Activated CD8-positive, alpha-beta memory T cell treated with anti-CD3 and anti-CD28 coated beads, Interleukin-2, amount 10 ng/mL, durations not matched to agents 7 days and 5 days (primary cell): ENCODE data around the gene KLRD1. TPM values are rescaled to one million over a fixed set of nuclear protein-coding genes. Genes with fewer than 3 reads are reported as not detected.
"Not testable (repeated sequence)": the region's sequence is repeated elsewhere in the genome, so short reads cannot be mapped to it uniquely, and the experiment has no call there.

ENCODE experiments used
- ATAC-seq: fragments of 150-1000 bp; cut with Tn5 transposase; one replicate; pipeline ENCODE4 v1.10.0; 2021; ENCODE audit warnings: moderate library complexity
- CTCF ChIA-PET: fragments of 350-600 bp; sonication (Branson Sonifier 250); formaldehyde crosslinking; loops from one replicate; lab custom pipeline; 2021; ENCODE audit warnings: antibody characterized with exemption; lab: Charles Lee
- DNase-seq: peaks from one replicate; pipeline ENCODE4 v3.0.0-alpha.2; 2020
- H3K27ac Mint-ChIP-seq: one replicate; pipeline ENCODE4 v1.8.0; 2021; ENCODE audit warnings: mild to moderate bottlenecking, mixed read lengths
- H3K27me3 Mint-ChIP-seq: one replicate; pipeline ENCODE4 v1.8.0; 2021; ENCODE audit warnings: mixed read lengths
- H3K36me3 Mint-ChIP-seq: one replicate; pipeline ENCODE4 v1.8.0; 2021; ENCODE audit warnings: mild to moderate bottlenecking, mixed read lengths
- H3K4me1 Mint-ChIP-seq: one replicate; pipeline ENCODE4 v1.8.0; 2021; ENCODE audit warnings: mixed read lengths
- H3K4me3 Mint-ChIP-seq: one replicate; pipeline ENCODE4 v1.8.0; 2021; ENCODE audit warnings: mild to moderate bottlenecking, moderate library complexity, mixed read lengths
- H3K9me3 Mint-ChIP-seq: one replicate; pipeline ENCODE4 v1.8.0; 2022; ENCODE audit warnings: low read depth, mixed read lengths
- total RNA-seq, 2 experiments: library from RNA; stranded (reverse); gene quantifications; one replicate each; pipeline ENCODE4 v1.2.3, GENCODE V29; 2021

The KLRD1 gene
- total RNA-seq, 2 experiments from 2014 or later: 60.0 to 95.9 TPM

GRCh38 chr12:10364815-10365622 is 57.3 kb downstream of the KLRD1 start:
- H3K36me3 Mint-ChIP-seq: peaks cover 48% of the 10 kb centered on the region
- ATAC-seq (peak; percentile 68), DNase-seq (peak; percentile 85)
- H3K4me3 Mint-ChIP-seq: no peak overlapping the region
- peaks cover 4% of the 10 kb centered on the region for H3K9me3 Mint-ChIP-seq
- H3K27ac Mint-ChIP-seq: no peak overlapping the region
- no peaks in the 10 kb centered on the region for H3K27me3 Mint-ChIP-seq
- CTCF ChIA-PET: interaction anchor here (0.9 to 4.6 kb wide), 12 partner anchors 12 to 212 kb away, joined by 3 to 24 read pairs (median 5); no protein-coding TSS in a partner anchor
- H3K4me1 Mint-ChIP-seq: peaks cover 38% of the 10 kb centered on the region

- H3K36me3 Mint-ChIP-seq: peaks cover 50% of the 10 kb centered on the region
- no peak for ATAC-seq
- CTCF ChIA-PET: interaction anchor here (0.9 to 4.6 kb wide), 22 partner anchors 9 to 212 kb away, joined by 3 to 24 read pairs (median 6); no protein-coding TSS in a partner anchor
Measured at GRCh38 chr12:10365696-10366405, 58.2 kb downstream of the KLRD1 start.

GRCh38 chr12:10366875-10367274 is 59.2 kb downstream of the KLRD1 start:
- Mint-ChIP-seq H3K9me3 (peaks cover 4% of the 10 kb centered on the region), H3K36me3 (peaks cover 53% of the 10 kb centered on the region), H3K4me3 (no peak overlapping the region), H3K27ac (no peak overlapping the region), H3K27me3 (no peaks in the 10 kb centered on the region), H3K4me1 (peaks cover 43% of the 10 kb centered on the region)
- DNase-seq (no peak), ATAC-seq (no peak)
- CTCF ChIA-PET: interaction anchor here (0.6 to 4.6 kb wide), 20 partner anchors 8 to 628 kb away, joined by 3 to 24 read pairs (median 6); no protein-coding TSS in a partner anchor

More at GRCh38 chr12:10365696-10366405, 58.2 kb downstream of the KLRD1 start:
- Mint-ChIP-seq H3K27ac (no peak overlapping the region), H3K9me3 (peaks cover 4% of the 10 kb centered on the region), H3K27me3 (no peaks in the 10 kb centered on the region), H3K4me1 (peaks cover 39% of the 10 kb centered on the region), H3K4me3 (no peak overlapping the region)
- DNase-seq: no peak

- H3K4me3 Mint-ChIP-seq: peak overlapping the region; percentile 69
- not testable (repeated sequence) for DNase-seq, H3K27me3 Mint-ChIP-seq, H3K9me3 Mint-ChIP-seq, ATAC-seq
- peak overlapping the region; percentile 82 for H3K27ac Mint-ChIP-seq
- CTCF ChIA-PET: interaction anchor here (1.1 to 2.2 kb wide), 6 partner anchors 17 to 629 kb away, joined by 3 to 12 read pairs (median 5); no protein-coding TSS in a partner anchor
- peaks cover 51% of the 10 kb centered on the region for H3K4me1 Mint-ChIP-seq
- peaks cover 54% of the 10 kb centered on the region for H3K36me3 Mint-ChIP-seq
Measured at GRCh38 chr12:10367714-10368113, 60.0 kb downstream of the KLRD1 start.

- Mint-ChIP-seq H3K27ac (peak overlapping the region; percentile 82), H3K27me3 (no peaks in the 10 kb centered on the region), H3K4me1 (peaks cover 58% of the 10 kb centered on the region), H3K36me3 (peaks cover 58% of the 10 kb centered on the region), H3K9me3 (peaks cover 4% of the 10 kb centered on the region), H3K4me3 (peak overlapping the region; percentile 69)
- CTCF ChIA-PET: interaction anchor here (1.9 kb wide), 1 partner anchor 29 kb away, joined by 6 read pairs; no protein-coding TSS in a partner anchor
- no peak for ATAC-seq
- DNase-seq: no peak
Measured at GRCh38 chr12:10368206-10369171, 60.8 kb downstream of the KLRD1 start.

- Mint-ChIP-seq H3K4me3 (peak overlapping the region; percentile 71), H3K9me3 (peaks cover 4% of the 10 kb centered on the region), H3K27me3 (no peaks in the 10 kb centered on the region), H3K36me3 (peaks cover 70% of the 10 kb centered on the region), H3K4me1 (peaks cover 71% of the 10 kb centered on the region), H3K27ac (peak overlapping the region; percentile 94)
- peak; percentile 10 for ATAC-seq
- CTCF ChIA-PET: interaction anchor here (0.6 to 1.2 kb wide), 3 partner anchors 11 to 134 kb away, joined by 3 read pairs; no protein-coding TSS in a partner anchor
- DNase-seq: no peak
Measured at GRCh38 chr12:10369557-10370415, 62.1 kb downstream of the KLRD1 start.

GRCh38 chr12:10371893-10372535 is 64.3 kb downstream of the KLRD1 start:
- Mint-ChIP-seq H3K27ac (peak overlapping the region; percentile 66), H3K36me3 (peaks cover 79% of the 10 kb centered on the region), H3K4me1 (peaks cover 82% of the 10 kb centered on the region)
- CTCF ChIA-PET, H3K9me3 Mint-ChIP-seq, H3K27me3 Mint-ChIP-seq, H3K4me3 Mint-ChIP-seq, ATAC-seq, DNase-seq: not testable (repeated sequence)

- CTCF ChIA-PET: no interaction called here
- Mint-ChIP-seq H3K4me1 (peaks cover 81% of the 10 kb centered on the region), H3K27me3 (no peaks in the 10 kb centered on the region), H3K4me3 (peak overlapping the region; percentile 28), H3K9me3 (peaks cover 7% of the 10 kb centered on the region), H3K27ac (peak overlapping the region; percentile 59), H3K36me3 (peaks cover 79% of the 10 kb centered on the region)
- ATAC-seq: peak; percentile 62
- DNase-seq: peak; percentile 66
Measured at GRCh38 chr12:10372559-10372958, 64.9 kb downstream of the KLRD1 start.

- peaks cover 83% of the 10 kb centered on the region for H3K4me1 Mint-ChIP-seq
Measured at GRCh38 chr12:10374624-10375018, 67.0 kb downstream of the KLRD1 start.

GRCh38 chr12:10378737-10379136 is 71.1 kb downstream of the KLRD1 start:
- Mint-ChIP-seq H3K27ac (peak overlapping the region; percentile 76), H3K4me1 (peaks cover 78% of the 10 kb centered on the region), H3K4me3 (peak overlapping the region; percentile 46), H3K36me3 (peaks cover 79% of the 10 kb centered on the region)
- peak; percentile 29 for ATAC-seq
- H3K9me3 Mint-ChIP-seq, CTCF ChIA-PET, H3K27me3 Mint-ChIP-seq: not testable (repeated sequence)
- peak; percentile 78 for DNase-seq

More at GRCh38 chr12:10374624-10375018, 67.0 kb downstream of the KLRD1 start:
- peaks cover 81% of the 10 kb centered on the region for H3K36me3 Mint-ChIP-seq
- ATAC-seq (no peak), DNase-seq (no peak)
- CTCF ChIA-PET: interaction anchor here (0.9 to 1.6 kb wide), 3 partner anchors 8 to 139 kb away, joined by 3 to 4 read pairs (median 3); no protein-coding TSS in a partner anchor
- H3K4me3 Mint-ChIP-seq: peak overlapping the region; percentile 79
- H3K27ac Mint-ChIP-seq: peak overlapping the region; percentile 93
- H3K9me3 Mint-ChIP-seq: peaks cover 3% of the 10 kb centered on the region
- H3K27me3 Mint-ChIP-seq: no peaks in the 10 kb centered on the region
